Activated T-helper 1 cell treated with anti-CD3 and anti-CD28 coated beads, Interleukin-12 subunit alpha, Interleukin-12 subunit beta, Interleukin-2, Interleukin-4 antibody, amounts not matched to agents 30 ng/mL and 10 ng/mL and 1 ng/mL, durations not matched to agents 14 hours and 24 hours and 36 hours (primary cell): ENCODE measurements around the gene SERGEF. TPM values are rescaled to one million over a fixed set of nuclear protein-coding genes. Genes with fewer than 3 reads are reported as not detected.

Experiments
- DNase-seq: peaks from one replicate; pipeline ENCODE4 v3.0.0; 2021; ENCODE audit warnings: low spot score
- H3K27ac Mint-ChIP-seq: one replicate; pipeline ENCODE4 v1.8.0; 2021; ENCODE audit warnings: mild to moderate bottlenecking, mixed read lengths
- H3K27me3 Mint-ChIP-seq: one replicate; pipeline ENCODE4 v1.8.0; 2022; ENCODE audit warnings: mild to moderate bottlenecking, moderate library complexity, mixed read lengths; ENCODE audit not compliant: insufficient read depth
- H3K36me3 Mint-ChIP-seq: one replicate; pipeline ENCODE4 v1.8.0; 2021; ENCODE audit warnings: low read depth, mixed read lengths
- H3K4me1 Mint-ChIP-seq: one replicate; pipeline ENCODE4 v1.8.0; 2021; ENCODE audit warnings: low read depth, mixed read lengths
- H3K4me3 Mint-ChIP-seq: one replicate; pipeline ENCODE4 v1.8.0; 2021; ENCODE audit warnings: mild to moderate bottlenecking, moderate library complexity, mixed read lengths
- H3K9me3 Mint-ChIP-seq: one replicate; pipeline ENCODE4 v1.8.0; 2021; ENCODE audit warnings: mixed read lengths
- intact Hi-C: fragments of 100-400 bp; cut with micrococcal nuclease; formaldehyde crosslinking; loops from one replicate; pipeline ENCODE4 v1.15.1; 2024
- total RNA-seq: library from RNA; stranded (reverse); gene quantifications from 2 replicates; pipeline ENCODE4 v1.2.3, GENCODE V29; 2022

The SERGEF gene
- total RNA-seq, 1 donor from 2014 or later, result 24.5 TPM

DNA sequence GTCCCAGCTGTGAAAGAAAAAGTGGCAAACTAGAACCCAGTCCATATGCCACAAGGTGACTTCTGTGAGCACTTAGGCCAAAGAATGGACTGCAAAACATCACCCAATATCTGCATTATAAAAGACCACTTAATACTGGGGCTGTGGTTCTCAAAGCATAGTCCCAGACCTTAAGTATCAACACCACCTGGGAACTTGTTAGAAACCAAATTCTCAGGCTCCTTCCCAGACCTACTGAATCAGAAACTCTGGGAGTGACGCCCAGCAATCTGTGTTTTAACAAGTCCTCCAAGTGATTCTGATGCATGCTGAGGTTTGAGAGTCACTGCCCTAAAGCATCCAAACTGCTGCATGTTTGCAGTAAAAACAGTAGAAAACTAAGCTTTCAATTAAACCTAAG, 81.3 kb downstream of the SERGEF start:
- H3K27ac Mint-ChIP-seq, result no peak overlapping the region
- no peak overlapping the region for H3K4me3 Mint-ChIP-seq
- intact Hi-C loops, result no loop called here
- H3K27me3 Mint-ChIP-seq, result no peaks in the 10 kb centered on the region
- no peaks in the 10 kb centered on the region for H3K4me1 Mint-ChIP-seq
- peaks cover 7% of the 10 kb centered on the region for H3K36me3 Mint-ChIP-seq
- no peak for DNase-seq
- H3K9me3 Mint-ChIP-seq, result no peaks in the 10 kb centered on the region

DNA sequence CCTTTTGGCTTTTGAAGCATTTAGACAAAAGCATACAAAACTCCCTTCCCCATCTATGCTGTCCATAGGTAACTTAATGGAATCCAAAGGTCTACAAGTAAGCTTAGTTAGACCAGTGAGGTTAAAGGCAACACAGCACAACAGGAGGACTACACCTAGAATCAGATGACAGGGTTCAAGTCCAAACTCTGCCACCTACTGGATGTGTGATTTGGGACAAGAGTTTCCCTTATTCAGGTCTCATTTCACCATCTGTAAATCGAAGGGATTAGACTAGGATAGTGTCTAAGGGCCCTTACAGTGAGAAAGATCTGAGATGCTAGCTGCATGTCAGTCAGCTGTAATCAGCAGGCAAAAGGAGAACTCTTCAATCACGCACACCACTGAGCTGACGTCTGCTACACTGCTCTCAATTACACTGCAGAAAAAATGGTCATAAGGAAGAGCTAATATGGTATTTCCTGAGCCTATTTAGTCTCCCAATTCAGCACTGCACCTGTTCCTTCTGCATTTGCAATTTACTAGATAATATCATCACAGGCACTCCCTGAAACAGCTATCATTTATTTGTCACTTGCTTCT, 82.2 kb downstream of the SERGEF start:
- H3K4me3 Mint-ChIP-seq, result no peak overlapping the region
- no peaks in the 10 kb centered on the region for H3K4me1 Mint-ChIP-seq
- no peaks in the 10 kb centered on the region for H3K9me3 Mint-ChIP-seq
- intact Hi-C loops, result no loop called here
- H3K27me3 Mint-ChIP-seq, result no peaks in the 10 kb centered on the region
- no peak for DNase-seq
- H3K36me3 Mint-ChIP-seq, result peaks cover 9% of the 10 kb centered on the region
- no peak overlapping the region for H3K27ac Mint-ChIP-seq

DNA sequence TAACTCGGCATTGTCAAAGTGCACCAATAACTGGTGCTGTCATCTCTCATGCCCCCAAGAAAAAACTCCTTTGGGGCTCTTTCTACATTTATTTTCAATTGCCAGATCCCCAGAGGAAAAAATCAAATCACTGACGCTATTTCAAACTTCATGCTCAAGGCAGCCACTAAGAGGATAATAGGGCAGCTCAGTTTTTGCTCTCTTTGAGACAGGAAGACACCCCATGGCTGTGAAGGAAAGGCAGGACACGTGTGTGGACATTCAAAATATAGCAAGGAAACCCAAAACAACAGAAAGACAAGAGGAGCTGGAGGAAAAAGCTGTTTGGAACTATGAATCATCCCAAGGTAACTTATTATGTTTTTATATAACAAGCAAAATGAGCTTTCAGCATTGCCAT, 83.7 kb downstream of the SERGEF start:
- DNase-seq, result no peak
- Mint-ChIP-seq H3K27me3 (no peaks in the 10 kb centered on the region), H3K4me3 (no peak overlapping the region), H3K36me3 (peaks cover 9% of the 10 kb centered on the region), H3K9me3 (no peaks in the 10 kb centered on the region), H3K4me1 (no peaks in the 10 kb centered on the region), H3K27ac (no peak overlapping the region)
- intact Hi-C loops, result no loop called here

DNA sequence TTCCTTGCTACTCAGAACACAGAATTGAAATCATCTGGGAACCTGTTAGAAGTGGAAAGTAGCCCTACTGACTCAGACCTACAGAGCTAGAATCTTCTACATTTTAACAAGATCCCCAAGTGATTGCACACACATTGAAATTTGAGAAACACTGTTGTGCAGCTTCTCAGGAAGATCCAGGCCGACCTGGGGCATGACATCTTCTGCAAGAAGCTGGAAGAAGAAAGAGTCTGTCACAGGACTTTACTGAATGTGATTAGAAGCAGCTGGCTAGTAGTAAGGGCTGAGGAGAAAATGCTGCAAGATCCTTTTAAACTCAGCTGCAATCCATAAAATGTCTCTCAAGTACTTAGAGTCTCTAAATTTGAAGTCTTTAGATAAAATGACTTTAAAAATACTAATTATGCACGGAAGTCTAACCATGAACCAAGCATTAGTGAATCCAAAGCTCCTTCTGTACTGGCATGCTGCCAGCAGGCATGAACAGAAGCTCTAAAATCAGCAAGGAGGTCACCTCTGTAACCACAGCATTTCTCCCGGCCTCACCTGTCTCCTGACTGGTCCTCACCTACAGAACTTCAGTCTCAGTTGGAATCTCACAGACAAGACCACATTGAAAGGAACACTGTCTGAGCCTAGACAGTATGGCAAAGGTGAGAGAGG, 85.0 kb downstream of the SERGEF start:
- Mint-ChIP-seq H3K4me1 (no peaks in the 10 kb centered on the region), H3K36me3 (peaks cover 11% of the 10 kb centered on the region)
- intact Hi-C loops, result no loop called here

DNA sequence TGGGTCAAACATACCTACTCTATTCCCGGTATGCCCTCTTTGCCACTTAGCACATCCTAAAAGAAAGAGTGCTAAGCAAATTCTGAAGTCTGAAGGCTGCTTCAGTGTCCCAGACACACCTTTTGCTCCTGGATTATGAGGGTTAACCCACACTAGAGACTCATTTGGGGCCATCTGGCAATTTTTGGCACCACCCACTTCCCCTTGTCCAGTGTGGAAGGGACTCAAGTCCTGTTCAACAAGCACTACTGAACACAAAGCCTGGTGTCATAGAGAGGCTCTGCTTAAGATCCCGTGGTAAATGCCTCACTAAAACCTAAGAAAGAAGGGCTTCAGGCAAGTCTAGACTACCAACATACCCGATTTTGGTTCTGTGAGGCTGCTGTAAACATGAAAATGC, 85.8 kb downstream of the SERGEF start:
- Mint-ChIP-seq H3K36me3 (peaks cover 7% of the 10 kb centered on the region), H3K9me3 (no peaks in the 10 kb centered on the region), H3K4me1 (no peaks in the 10 kb centered on the region), H3K27me3 (no peaks in the 10 kb centered on the region), H3K4me3 (no peak overlapping the region), H3K27ac (no peak overlapping the region)
- DNase-seq, result no peak
- intact Hi-C loops, result no loop called here

More for the DNA sequence above, 85.0 kb downstream of the SERGEF start:
- Mint-ChIP-seq H3K4me3 (no peak overlapping the region), H3K27me3 (no peaks in the 10 kb centered on the region), H3K9me3 (no peaks in the 10 kb centered on the region), H3K27ac (no peak overlapping the region)
- no peak for DNase-seq

DNA sequence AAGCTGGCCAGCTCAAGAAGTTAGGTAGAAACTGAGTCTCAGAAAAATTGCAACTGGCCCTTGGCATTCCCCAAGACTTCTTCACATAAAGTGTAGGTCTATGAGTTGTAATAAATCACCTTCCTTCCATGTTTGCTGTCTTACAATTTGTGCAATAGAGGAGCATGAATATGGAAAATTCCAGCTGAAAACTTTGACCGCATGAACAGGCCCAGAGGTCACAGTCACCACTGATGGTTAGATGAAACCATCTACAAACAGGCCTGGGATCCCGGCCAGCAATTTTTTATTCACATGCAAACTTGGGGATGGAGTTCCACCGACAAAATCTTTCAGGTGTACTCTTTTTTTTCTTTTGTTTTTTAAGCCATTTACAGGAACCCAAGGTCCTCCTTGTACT, 88.1 kb downstream of the SERGEF start:
- no peaks in the 10 kb centered on the region for H3K4me1 Mint-ChIP-seq
- no peak for DNase-seq
- peaks cover 6% of the 10 kb centered on the region for H3K36me3 Mint-ChIP-seq
- intact Hi-C loops, result no loop called here
- no peaks in the 10 kb centered on the region for H3K27me3 Mint-ChIP-seq
- no peaks in the 10 kb centered on the region for H3K9me3 Mint-ChIP-seq
- no peak overlapping the region for H3K27ac Mint-ChIP-seq
- no peak overlapping the region for H3K4me3 Mint-ChIP-seq

DNA sequence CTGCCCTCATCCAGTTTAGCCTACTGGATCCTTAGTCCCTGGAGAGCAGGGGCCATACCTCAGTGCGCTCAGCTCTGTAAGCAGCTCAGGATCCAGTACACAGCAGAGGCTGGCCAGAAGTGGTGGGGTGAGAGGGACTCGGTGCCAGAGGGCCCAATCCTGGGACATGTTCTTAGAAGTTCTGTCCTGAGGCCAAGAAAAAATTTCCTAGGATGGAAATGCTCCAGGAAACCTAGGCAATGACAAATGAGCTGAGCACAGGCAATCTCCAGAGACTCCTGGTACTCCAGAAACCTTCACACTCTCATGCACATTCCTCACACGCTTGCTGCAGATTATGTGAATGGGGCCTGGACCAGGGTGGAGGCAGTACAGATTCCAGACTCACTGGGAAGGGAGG, 89.6 kb downstream of the SERGEF start:
- H3K4me3 Mint-ChIP-seq, result no peak overlapping the region
- no peaks in the 10 kb centered on the region for H3K27me3 Mint-ChIP-seq
- H3K4me1 Mint-ChIP-seq, result no peaks in the 10 kb centered on the region
- no peak overlapping the region for H3K27ac Mint-ChIP-seq
- intact Hi-C loops, result no loop called here
- no peak for DNase-seq
- H3K9me3 Mint-ChIP-seq, result no peaks in the 10 kb centered on the region
- peaks cover 11% of the 10 kb centered on the region for H3K36me3 Mint-ChIP-seq

DNA sequence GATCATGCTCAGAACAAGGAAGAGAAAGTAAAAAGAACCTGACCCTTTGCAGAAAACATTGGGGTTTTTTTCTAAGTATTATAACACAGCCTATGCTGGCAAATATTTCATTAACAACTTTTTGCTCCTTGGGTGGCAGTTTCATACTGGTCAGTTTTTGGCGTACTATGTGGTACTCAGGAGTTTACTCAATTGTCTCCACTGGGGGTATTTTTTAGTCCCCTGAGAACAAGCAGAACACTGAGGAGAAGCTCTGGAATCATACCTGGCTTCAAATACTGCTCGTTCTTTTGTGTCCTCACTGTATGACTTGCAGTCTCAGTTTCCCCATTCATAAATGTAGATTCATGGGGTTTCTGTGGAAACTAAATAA, 90.4 kb downstream of the SERGEF start:
- no peaks in the 10 kb centered on the region for H3K4me1 Mint-ChIP-seq
- H3K9me3 Mint-ChIP-seq, result no peaks in the 10 kb centered on the region

DNA sequence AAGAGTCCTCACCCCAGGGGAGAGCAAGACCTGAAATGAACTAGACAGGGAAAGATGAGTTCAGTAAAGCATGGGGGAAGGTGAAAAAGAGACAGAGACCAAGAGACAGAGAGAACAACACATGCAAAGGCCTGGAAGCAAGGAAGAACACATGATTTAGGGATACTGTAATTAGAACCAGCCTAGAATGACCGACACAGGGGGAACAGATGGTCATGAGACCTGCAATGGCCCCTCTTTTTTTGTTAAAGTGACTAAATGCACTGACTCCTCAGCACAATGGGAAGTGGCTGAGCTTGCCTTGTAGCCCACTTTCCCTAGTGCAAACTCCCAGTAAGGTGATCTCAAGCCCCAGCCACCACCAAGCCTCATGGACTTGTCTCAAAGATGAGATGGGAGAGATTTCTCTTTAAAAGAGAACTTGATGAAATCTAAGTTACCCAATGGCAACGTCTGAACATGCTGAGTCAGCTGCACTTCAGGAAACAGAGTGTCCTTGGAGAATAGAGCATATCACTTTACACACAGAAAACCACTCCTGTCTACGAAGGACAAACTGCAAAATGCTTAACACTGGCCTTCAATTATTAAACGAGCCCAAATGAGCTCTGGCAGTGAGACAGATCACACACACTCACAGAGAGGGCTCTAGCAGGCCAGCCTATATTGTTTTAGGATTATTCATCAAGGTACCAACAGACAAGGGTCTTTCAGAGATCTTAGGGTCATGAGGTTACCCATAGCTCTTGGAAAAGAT, 91.0 kb downstream of the SERGEF start:
- H3K27ac Mint-ChIP-seq, result no peak overlapping the region
- intact Hi-C loops, result no loop called here
- DNase-seq, result no peak
- no peaks in the 10 kb centered on the region for H3K9me3 Mint-ChIP-seq
- no peak overlapping the region for H3K4me3 Mint-ChIP-seq
- no peaks in the 10 kb centered on the region for H3K27me3 Mint-ChIP-seq
- no peaks in the 10 kb centered on the region for H3K4me1 Mint-ChIP-seq
- peaks cover 11% of the 10 kb centered on the region for H3K36me3 Mint-ChIP-seq

More for the DNA sequence above, 90.4 kb downstream of the SERGEF start:
- intact Hi-C loops, result no loop called here
- no peak overlapping the region for H3K4me3 Mint-ChIP-seq
- peaks cover 11% of the 10 kb centered on the region for H3K36me3 Mint-ChIP-seq
- no peaks in the 10 kb centered on the region for H3K27me3 Mint-ChIP-seq
- no peak overlapping the region for H3K27ac Mint-ChIP-seq
- DNase-seq, result no peak

DNA sequence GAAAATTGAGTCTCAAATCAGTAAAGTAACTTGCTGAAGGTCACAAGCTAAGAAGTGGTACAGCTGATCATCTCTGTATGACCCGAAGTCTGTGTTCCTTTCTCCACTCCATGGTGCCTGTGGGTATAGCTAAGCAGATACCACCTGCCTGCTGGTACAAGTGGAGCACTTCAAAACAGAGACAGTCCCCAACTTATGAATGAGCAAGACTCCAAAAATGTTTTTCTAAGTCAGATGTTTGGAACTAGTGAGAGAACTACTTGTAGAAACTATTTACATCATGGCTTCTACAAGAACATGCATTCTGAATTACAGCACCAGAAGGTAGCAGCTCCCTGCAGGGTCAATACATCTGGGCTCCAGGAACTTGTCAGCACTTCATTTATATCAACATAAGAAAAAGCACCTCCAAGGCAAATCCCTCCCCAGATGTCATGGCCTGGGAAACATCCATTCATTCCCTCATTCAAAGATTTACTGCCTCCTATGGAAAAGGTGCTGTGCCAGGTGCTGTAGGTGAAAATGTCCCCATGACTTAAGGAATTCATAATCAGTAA, 94.7 kb downstream of the SERGEF start:
- DNase-seq, result no peak
- H3K27ac Mint-ChIP-seq, result no peak overlapping the region
- intact Hi-C loops, result no loop called here
- H3K36me3 Mint-ChIP-seq, result peaks cover 9% of the 10 kb centered on the region
- H3K27me3 Mint-ChIP-seq, result no peaks in the 10 kb centered on the region
- H3K4me1 Mint-ChIP-seq, result no peaks in the 10 kb centered on the region
- no peaks in the 10 kb centered on the region for H3K9me3 Mint-ChIP-seq
- no peak overlapping the region for H3K4me3 Mint-ChIP-seq

DNA sequence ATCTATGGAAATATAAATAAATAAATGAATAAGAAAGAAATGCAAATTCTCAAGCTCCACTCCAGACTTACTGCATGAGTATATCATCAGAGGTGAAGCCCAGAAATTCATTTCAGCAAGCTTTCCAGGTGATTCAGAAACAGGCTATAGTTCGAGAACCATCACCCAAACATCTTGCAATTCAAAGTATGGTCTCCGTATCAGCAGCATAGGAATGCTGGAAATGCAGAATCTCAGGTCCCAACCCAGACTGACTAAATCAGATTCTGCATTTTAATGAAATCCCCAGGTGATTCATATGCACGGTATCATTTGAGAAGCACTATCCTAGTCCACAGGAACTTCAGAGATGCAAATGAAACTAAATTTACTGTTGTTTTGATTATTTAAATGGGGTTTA, 95.3 kb downstream of the SERGEF start:
- no peaks in the 10 kb centered on the region for H3K27me3 Mint-ChIP-seq
- no peak overlapping the region for H3K4me3 Mint-ChIP-seq
- H3K9me3 Mint-ChIP-seq, result no peaks in the 10 kb centered on the region
- no peak for DNase-seq
- H3K36me3 Mint-ChIP-seq, result peaks cover 9% of the 10 kb centered on the region
- no peaks in the 10 kb centered on the region for H3K4me1 Mint-ChIP-seq
- intact Hi-C loops, result no loop called here
- H3K27ac Mint-ChIP-seq, result no peak overlapping the region

DNA sequence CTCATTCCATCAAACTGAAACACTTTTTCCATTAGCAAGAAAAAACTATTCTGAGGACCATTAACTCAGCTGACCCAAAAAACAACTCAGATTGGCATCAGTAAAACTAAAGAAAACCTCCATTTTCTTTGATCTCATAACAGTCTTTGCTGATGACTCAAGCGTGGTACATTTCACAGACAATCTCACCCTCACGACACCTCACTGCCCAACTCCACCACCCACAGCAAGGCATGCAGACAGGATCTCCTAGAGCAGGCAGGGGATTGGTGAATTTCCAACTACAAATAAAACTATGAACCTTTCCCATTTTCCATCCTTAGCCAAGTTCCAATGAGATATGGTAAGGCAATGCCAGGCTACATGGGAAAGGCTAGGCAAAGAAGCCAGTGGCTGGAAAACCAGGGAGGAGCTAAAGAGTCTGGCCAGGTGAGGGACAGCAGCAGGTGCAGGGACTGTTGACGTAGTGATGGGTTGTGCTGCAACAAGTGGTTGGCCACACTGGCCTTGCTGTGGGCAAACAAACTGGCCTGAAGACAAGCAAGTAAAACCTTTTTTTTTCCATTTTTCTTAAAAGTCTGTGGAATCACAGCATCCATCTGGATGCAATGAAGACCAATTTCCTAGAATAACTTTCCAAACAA, 97.2 kb downstream of the SERGEF start:
- intact Hi-C loops, result no loop called here
- H3K27me3 Mint-ChIP-seq, result no peaks in the 10 kb centered on the region
- H3K9me3 Mint-ChIP-seq, result no peaks in the 10 kb centered on the region
- H3K4me1 Mint-ChIP-seq, result no peaks in the 10 kb centered on the region
- no peak overlapping the region for H3K27ac Mint-ChIP-seq
- H3K4me3 Mint-ChIP-seq, result no peak overlapping the region
- DNase-seq, result no peak
- H3K36me3 Mint-ChIP-seq, result peaks cover 7% of the 10 kb centered on the region

DNA sequence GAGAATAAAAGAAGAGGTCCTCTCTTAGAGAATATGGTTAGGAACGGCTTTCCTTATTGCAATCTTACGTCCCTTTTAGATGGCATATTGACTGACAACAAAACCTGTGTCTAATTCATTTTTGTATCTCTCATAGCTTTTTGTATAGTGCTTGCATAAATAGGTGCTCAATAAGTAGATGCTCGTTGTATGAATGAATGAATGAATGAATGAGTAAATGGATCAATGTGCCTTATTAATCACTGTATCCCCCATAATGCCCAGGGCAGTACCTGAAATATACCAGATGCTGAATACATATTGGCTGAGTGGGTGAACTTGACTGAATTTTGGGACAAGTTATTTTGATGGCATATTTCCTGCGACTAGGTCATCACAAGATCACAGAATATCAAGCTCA, 97.9 kb downstream of the SERGEF start:
- H3K4me3 Mint-ChIP-seq, result no peak overlapping the region
- no peak overlapping the region for H3K27ac Mint-ChIP-seq

More for the DNA sequence above, 97.9 kb downstream of the SERGEF start:
- no peaks in the 10 kb centered on the region for H3K4me1 Mint-ChIP-seq
- H3K9me3 Mint-ChIP-seq, result no peaks in the 10 kb centered on the region
- no peaks in the 10 kb centered on the region for H3K27me3 Mint-ChIP-seq
- peaks cover 7% of the 10 kb centered on the region for H3K36me3 Mint-ChIP-seq
- DNase-seq, result no peak
- intact Hi-C loops, result no loop called here
